Left cardiac atrium (tissue), 4 donors: ENCODE measurements around the gene B4GALT5. TPM values are rescaled to one million over a fixed set of nuclear protein-coding genes. Genes with fewer than 3 reads are reported as not detected.

Experiments used
- ATAC-seq, 2 donors: fragments of 200-7000 bp; cut with Tn5 transposase; one replicate each; pipeline ENCODE4 v1.9.1; 2020; ENCODE audit warnings: mild to moderate bottlenecking in 2 of 2, moderate library complexity in 2 of 2
- DNase-seq: peaks from one replicate; pipeline ENCODE4 v3.0.0-alpha.2; 2020
- intact Hi-C, 2 donors: fragments of 100-400 bp; cut with DNase I; formaldehyde crosslinking; loops; one replicate each; pipeline versions ENCODE4 v1.14.1 to v1.15.1; 2022 to 2023
- total RNA-seq, 2 donors: library from RNA; stranded (reverse); fragmentation: NEBNext Ultra II Directional; extraction: Animal tissue kit (Norgen Biotek cat#: 25700); gene quantifications; one replicate each; pipeline ENCODE4 v1.2.1, GENCODE V29; 2021
- donor health status: DM: no; HTN: yes; CAD: no.
- donor health status: DM: no; HTN: yes; CAD: no; lungs with severe emphysema.
- donor health status: DM: yes; HTN: yes; CAD: no.
- donor health status: Dilated cardiomyopathy.

The B4GALT5 gene
- total RNA-seq, 2 donors from 2014 or later: 24.1 to 32.6 TPM

DNA sequence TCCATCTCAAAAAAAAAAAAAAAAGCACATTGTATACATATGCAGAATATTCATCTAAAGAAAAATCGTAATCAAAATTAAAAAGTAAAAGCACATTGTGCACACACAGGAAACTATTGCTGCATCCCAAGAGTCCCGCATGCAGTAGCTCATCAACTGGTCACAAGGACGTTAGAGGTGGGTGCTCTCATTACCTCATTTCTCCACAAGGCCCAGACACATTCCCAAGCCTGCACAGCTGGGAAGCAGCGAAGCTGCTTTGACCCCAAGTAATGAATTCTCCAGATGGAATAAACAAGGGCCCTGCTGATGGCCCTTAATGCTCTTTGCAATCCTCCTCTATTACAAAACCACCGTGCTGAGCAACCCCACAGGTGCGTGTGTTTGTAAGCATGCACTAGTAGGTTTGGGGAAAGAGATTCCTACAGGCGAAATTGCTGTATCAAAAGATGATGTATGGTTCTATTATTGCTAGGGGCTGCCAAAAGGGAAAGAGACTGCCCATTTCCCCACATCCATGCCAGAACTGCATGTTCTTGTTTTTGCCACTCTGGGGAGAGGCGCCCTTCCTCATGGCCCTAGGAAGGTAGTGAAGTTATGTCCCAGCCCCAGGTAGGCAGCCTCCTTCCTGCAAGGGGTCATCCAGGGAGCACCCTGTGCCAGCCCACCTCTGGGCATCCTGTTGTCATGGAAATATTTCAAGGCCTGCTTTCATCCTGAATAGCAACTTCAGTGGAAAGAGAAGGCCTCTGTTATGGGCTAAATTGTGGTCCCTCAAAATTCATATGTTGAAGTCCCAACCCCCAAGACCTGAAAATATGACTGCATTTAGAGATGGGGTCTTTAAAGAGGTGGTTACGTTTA is 111.1 kb downstream of the B4GALT5 start:
- ATAC-seq: no peak
- intact Hi-C loops: no loop called here

GRCh38 chr20:49601153-49601924 is 112.3 kb downstream of the B4GALT5 start:
- ATAC-seq (no peak), DNase-seq (no peak)
- intact Hi-C loops: no loop called here

More for the DNA sequence above, 111.1 kb downstream of the B4GALT5 start:
- no peak for DNase-seq

DNA sequence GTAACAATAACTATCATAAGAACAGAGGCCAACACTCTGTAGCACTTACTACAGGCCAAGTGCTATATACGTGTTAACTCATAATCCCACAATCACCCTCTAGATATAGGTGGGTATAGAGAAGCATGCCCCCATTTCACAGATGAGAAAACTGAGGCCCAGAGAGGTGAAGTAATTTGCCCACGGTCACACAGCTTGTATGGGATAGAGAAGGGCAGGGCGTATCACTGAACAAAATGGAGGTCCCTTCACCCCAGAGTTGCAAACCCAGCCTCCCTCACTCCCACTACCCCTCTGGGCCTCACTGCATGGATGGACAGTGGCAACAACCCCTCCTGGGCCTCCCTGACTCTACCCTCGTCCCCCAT is 113.9 kb downstream of the B4GALT5 start:
- ATAC-seq: no peak
- intact Hi-C loops: no loop called here
- DNase-seq: no peak

GRCh38 chr20:49597825-49598395 is 115.8 kb downstream of the B4GALT5 start:
- intact Hi-C loops: no loop called here
- ATAC-seq: no peak
- no peak for DNase-seq

DNA sequence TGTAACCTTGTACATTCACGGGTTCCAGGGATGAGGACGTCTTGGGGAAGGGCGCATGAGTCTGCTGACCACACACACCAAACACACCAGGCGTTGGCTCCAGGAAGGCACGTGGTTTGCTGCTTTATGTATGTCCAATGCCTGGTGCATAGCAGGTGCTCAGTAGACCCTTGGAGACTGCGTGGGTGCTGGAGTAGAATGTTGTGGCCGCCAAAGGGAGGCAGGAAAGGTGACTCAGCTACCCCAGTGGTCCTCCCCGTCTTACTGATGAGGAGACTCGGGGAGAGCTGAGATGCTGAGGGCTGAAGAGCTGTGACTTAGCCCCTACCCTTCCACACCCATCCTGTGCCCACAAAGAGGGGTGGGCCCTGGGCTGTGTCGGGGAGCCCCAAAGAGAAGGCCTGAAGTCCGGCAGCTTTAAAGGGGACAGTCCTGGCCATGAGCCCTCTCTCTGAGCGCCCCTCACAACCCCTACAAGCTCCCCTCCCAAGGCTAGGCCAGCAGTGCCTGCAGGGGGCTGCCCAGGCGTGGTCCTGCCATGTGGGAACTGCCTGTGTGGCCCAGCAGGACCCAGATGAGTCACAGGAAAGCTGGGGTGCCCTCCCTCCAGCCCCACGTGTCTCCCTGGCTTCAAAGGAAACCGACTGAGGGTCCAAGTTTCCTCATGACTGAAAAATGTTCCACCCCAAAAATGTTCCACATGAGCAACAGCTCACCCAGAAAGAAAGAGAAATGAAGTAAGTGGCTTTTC is 117.7 kb downstream of the B4GALT5 start:
- intact Hi-C loops: no loop called here
- DNase-seq (peak; percentile 51), ATAC-seq (peak in 1 of 2 donors; percentile 6)

DNA sequence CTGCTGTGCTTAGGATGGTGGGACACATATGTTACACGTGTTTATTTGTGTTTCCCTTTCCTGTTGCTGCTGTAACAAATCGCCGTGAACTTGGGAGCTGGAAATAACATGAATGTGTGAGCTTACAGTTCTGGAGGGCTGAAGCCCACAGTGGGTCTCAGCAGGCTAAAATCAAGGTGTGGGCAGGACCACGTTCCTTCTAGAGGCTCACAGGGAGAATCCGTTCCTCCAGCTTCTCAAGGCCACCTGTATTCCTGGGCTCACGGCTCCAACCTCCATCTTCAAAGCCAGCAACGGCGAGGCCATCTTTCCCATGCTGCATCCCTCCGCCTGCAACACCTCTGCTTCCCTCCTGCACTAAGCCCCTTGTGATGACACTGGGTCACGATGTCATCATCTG is 118.3 kb downstream of the B4GALT5 start:
- no peak for DNase-seq
- intact Hi-C loops: no loop called here
- no peak for ATAC-seq

DNA sequence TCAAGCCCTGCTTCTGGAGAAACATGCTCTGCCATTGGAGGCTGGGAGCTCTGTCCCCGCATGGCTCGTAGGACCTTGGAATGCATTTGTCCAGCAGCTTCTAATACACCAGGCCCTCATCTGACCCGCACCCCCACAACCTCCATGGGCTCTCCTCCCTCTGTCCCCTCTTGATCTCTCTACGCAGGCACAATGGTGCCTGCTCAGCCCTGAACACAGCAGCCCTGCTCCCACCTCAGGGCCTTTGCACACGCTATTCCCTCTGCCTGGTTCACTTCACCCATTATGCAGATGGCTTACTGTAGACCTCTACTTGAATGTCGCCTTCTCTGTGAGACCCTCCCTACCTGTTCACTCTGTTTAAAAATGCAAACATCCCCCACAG is 118.8 kb downstream of the B4GALT5 start:
- no peak for ATAC-seq
- intact Hi-C loops: no loop called here
- DNase-seq: no peak

GRCh38 chr20:49594143-49594930 is 119.3 kb downstream of the B4GALT5 start:
- DNase-seq (peak; percentile 72), ATAC-seq (peak; percentile 66 to 74)
- intact Hi-C loops: no loop called here

- ATAC-seq: no peak
- peak; percentile 27 for DNase-seq
- intact Hi-C loops: no loop called here
These were observed 120.1 kb downstream of the B4GALT5 start for GRCh38 chr20:49593466-49594142.

GRCh38 chr20:49592120-49592519 is 121.6 kb downstream of the B4GALT5 start:
- DNase-seq (no peak), ATAC-seq (no peak)
- intact Hi-C loops: no loop called here

DNA sequence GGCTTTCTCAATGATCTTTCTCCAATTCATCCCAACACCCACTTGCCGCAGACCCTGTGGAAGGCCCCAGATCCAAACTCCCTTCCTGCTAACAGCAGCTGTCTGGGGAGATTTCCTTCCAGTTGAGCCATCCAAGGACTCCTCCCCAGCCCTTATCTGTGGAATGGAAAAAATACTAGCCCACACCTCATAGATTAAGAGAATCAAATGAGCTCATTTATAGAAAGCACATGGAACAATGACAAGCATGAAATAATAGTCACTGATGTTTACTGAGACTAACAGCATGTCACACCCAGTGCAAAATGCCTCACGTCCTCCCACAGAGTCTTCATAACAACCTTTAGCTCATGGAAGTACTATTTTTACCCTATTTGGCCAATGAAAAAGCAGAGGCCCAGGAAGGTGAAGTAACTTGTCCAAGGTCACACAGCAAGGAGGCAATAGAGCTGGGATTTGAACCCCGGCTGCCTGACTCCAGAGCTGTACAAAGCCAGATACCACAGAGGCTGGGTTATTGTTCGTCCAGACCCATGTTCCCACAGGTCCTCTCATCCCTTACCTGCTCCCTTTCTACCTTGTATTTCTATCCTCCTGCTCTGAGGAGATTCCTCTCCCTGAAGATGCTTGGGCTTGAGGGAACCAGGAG is 122.3 kb downstream of the B4GALT5 start:
- intact Hi-C loops: no loop called here
- DNase-seq: peak; percentile 59
- ATAC-seq: peak; percentile 52 to 53

- DNase-seq (no peak), ATAC-seq (no peak)
- intact Hi-C loops: no loop called here
These were observed 123.3 kb downstream of the B4GALT5 start for GRCh38 chr20:49590163-49591017.

DNA sequence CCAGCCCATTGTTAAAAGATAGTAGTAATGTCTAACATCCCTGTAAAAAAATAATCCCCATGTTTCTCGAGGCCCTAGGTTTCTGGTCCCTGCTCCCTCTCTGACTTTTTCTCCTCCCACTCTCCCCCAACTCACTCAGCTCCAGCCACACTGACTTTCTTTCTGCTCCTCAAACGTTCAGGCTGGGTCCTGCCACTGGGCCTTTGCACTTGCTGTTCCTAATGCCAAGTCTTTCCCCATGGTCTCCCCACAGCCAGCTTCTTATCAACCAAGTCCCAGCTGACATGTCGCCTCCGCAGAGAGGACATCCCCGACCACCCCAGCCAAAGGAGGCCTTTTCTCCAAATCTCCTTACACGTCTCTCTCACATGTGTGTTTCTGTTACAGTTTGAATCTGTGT is 123.9 kb downstream of the B4GALT5 start:
- no peak for ATAC-seq
- intact Hi-C loops: no loop called here
- DNase-seq: no peak

DNA sequence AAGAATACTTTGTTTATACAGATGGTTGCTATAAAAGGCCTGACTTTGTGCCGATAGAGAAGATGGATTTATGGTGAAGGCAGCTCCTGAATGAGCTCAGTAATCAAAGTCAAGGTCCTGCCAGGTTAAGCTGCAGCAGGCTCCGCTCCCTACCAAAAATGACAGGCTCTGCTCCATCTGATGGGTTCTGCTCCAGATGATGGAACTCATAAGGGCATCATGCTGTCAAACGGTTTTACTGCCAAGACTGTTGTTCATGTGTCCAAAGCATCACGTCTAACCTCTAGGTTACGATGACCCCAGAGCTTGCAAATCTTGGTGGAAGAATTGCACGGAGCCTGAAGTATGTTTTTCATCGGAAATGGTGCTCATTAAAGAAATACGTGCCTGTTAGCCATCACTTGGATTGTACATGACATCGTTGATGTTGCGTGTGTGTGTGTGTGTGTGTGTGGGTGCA is 126.5 kb downstream of the B4GALT5 start:
- ATAC-seq (no peak), DNase-seq (no peak)
- intact Hi-C loops: no loop called here

DNA sequence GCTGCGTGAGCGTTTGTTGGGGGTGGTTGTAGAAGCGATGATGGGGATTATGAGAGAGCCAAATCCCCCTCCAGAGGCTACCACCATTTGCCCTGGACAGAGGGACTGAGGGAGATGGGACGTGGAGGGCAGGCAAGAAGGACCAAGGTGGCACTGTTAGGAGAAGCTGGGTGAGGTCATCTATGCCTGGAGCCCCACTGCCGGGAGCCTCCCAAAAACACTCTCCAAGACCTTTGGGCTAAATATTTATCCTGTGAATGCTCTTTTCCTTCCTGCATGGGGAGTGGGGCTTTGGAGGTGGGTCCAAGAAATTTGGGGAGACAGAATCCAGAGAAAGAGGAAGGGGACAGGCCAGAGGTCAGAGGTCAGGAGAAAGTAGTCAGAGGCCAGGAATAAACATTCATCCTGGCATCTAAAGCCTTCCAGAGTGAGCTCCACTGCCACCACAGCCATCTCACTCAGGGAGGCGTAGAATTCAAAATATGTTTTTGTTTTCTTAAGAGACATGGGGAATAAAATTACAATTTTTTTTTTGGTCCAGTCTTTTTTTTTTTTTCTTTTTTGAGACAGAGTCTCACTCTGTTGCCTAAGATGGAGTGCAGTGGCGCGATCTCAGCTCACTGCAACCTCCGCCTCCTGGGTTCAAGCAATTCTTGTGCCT is 128.0 kb downstream of the B4GALT5 start:
- ATAC-seq: no peak
- intact Hi-C loops: no loop called here
- no peak for DNase-seq
